Fibroblast of lung (primary cell): ENCODE results near the gene RBM12. TPM values are rescaled to one million over a fixed set of nuclear protein-coding genes. Genes with fewer than 3 reads are reported as not detected.

Experiments
- DNase-seq, 2 donors: peaks; one replicate each; pipeline versions ENCODE4 v3.0.0 to v3.0.0-alpha.2; 2010; ENCODE audit warnings: low read depth in 2 of 2
- H2AFZ ChIP-seq: 2 replicates; pipeline ENCODE4 v1.5.1; 2012; ENCODE audit warnings: low read length, control low read depth, inconsistent platforms
- H3K27ac ChIP-seq: 2 replicates; pipeline ENCODE4 v1.5.1; 2011; ENCODE audit warnings: low read length, control low read depth; ENCODE audit not compliant: insufficient read depth
- H3K27me3 ChIP-seq: 2 replicates; pipeline ENCODE4 v1.5.1; 2011; ENCODE audit warnings: mild to moderate bottlenecking, low read length; ENCODE audit not compliant: control insufficient read depth, insufficient read depth
- H3K36me3 ChIP-seq: 2 replicates; pipeline ENCODE4 v1.5.1; 2011; ENCODE audit warnings: low read length; ENCODE audit not compliant: control insufficient read depth, insufficient read depth
- H3K4me1 ChIP-seq: 2 replicates; pipeline ENCODE4 v1.5.1; 2011; ENCODE audit warnings: low read length; ENCODE audit not compliant: control insufficient read depth, insufficient read depth; ENCODE audit errors: extremely low read depth
- H3K4me2 ChIP-seq: 2 replicates; pipeline ENCODE4 v1.5.1; 2011; ENCODE audit warnings: low read length, control low read depth; ENCODE audit not compliant: insufficient read depth; ENCODE audit errors: extremely low read depth
- H3K4me3 ChIP-seq, 4 experiments: fragments of 200-600 bp in 1 of 4; sonication (generic) in 1 of 4; replicated peaks in 1 of 4; 2 replicates each; pipeline ENCODE4 v1.5.1; 2011 to 2016; ENCODE audit warnings: low read length in 4 of 4, low read depth in 3 of 4, mild to moderate bottlenecking in 3 of 4, control low read depth in 2 of 4, inconsistent platforms in 1 of 4, mixed read lengths in 1 of 4; ENCODE audit not compliant: insufficient read depth in 1 of 4; ENCODE audit errors: control extremely low read depth in 1 of 4
- H3K79me2 ChIP-seq: 2 replicates; pipeline ENCODE4 v1.5.1; 2012; ENCODE audit warnings: mild to moderate bottlenecking, low read length, inconsistent platforms; ENCODE audit not compliant: control insufficient read depth, insufficient read depth
- H3K9ac ChIP-seq: 2 replicates; pipeline ENCODE4 v1.5.1; 2011; ENCODE audit warnings: mild to moderate bottlenecking, low read length, control low read depth; ENCODE audit not compliant: insufficient read depth
- H3K9me3 ChIP-seq: 2 replicates; pipeline ENCODE4 v1.5.1; 2012; ENCODE audit warnings: low read depth, low read length; ENCODE audit not compliant: control insufficient read depth, insufficient read depth
- H4K20me1 ChIP-seq: 2 replicates; pipeline ENCODE4 v1.5.1; 2011; ENCODE audit warnings: low read length; ENCODE audit not compliant: control insufficient read depth, insufficient read depth; ENCODE audit errors: extremely low read depth
- CTCF ChIP-seq, 2 donors: IDR thresholded peaks in 1 of 2; conservative IDR thresholded peaks in 1 of 2; 1 replicate in 1 of 2; 2 replicates in 1 of 2; pipeline ENCODE4 v1.5.1; 2011 to 2012; ENCODE audit warnings: low read length in 2 of 2, control low read depth in 1 of 2, inconsistent platforms in 1 of 2, low read depth in 1 of 2, mild to moderate bottlenecking in 1 of 2
- EZH2 ChIP-seq: IDR thresholded peaks from 2 replicates; pipeline ENCODE4 v1.5.1; 2012; ENCODE audit warnings: low read length, control low read depth, mild to moderate bottlenecking; ENCODE audit errors: missing control alignments
- polyA plus RNA-seq, 2 donors: library from polyadenylated mRNA; depleted of rRNA in 1 of 2; stranded (reverse) in 1 of 2; unstranded in 1 of 2; fragments of >200 nt; gene quantifications; 2 replicates each; pipeline ENCODE4 v1.2.1, GENCODE V29; 2011 to 2012; ENCODE audit warnings: missing spikeins in 1 of 2
- total RNA-seq: library from RNA; depleted of rRNA; stranded (reverse); fragments of >200 nt; gene quantifications from 2 replicates; pipeline ENCODE4 v1.2.1, GENCODE V29; 2014

RBM12 gene
- total and polyA plus RNA-seq, 2 donors (not counting 1 experiment from before 2014, with no cell fraction given) = 29.9 to 109 TPM

- Histone ChIP-seq H2AFZ (peak overlapping the region; percentile 41), H3K27me3 (peaks cover 7% of the 10 kb centered on the region), H3K79me2 (no peaks in the 10 kb centered on the region), H3K4me1 (peaks cover 6% of the 10 kb centered on the region), H4K20me1 (no peaks in the 10 kb centered on the region), H3K36me3 (no peaks in the 10 kb centered on the region), H3K9me3 (no peaks in the 10 kb centered on the region), H3K27ac (no peak overlapping the region), H3K9ac (peak overlapping the region; percentile 30), H3K4me2 (peak overlapping the region; percentile 95), H3K4me3 (peak overlapping the region; percentile 24 to 48 (median 25))
- DNase-seq = peak; percentile 72 to 76
- peak; percentile 22 to 37 for TF ChIP-seq CTCF (conservative IDR thresholded peaks at IDR 0.05 in 1 of 2, IDR thresholded peaks at IDR 0.05 in 1 of 2; ENCODE audit: low read depth in 1 of 2, low read length in 2 of 2)
- peak; percentile 78 for TF ChIP-seq EZH2
Observed at GRCh38 chr20:35600993-35601973, 63.4 kb downstream of the RBM12 start.

- H3K79me2 ChIP-seq = no peaks in the 10 kb centered on the region
- DNase-seq = no peak
- H4K20me1 ChIP-seq = no peaks in the 10 kb centered on the region
- H3K36me3 ChIP-seq = no peaks in the 10 kb centered on the region
- H3K4me1 ChIP-seq = peaks cover 6% of the 10 kb centered on the region
- no peak for TF ChIP-seq EZH2
- TF ChIP-seq CTCF (conservative IDR thresholded peaks at IDR 0.05 in 1 of 2, IDR thresholded peaks at IDR 0.05 in 1 of 2; ENCODE audit: low read depth in 1 of 2, low read length in 2 of 2) = no peak
- no peak overlapping the region for H3K9ac ChIP-seq
- H3K4me2 ChIP-seq = peak overlapping the region; percentile 95
- no peak overlapping the region for H2AFZ ChIP-seq
- peaks cover 7% of the 10 kb centered on the region for H3K27me3 ChIP-seq
- peak overlapping the region in 1 of 4 experiments; percentile 48 for H3K4me3 ChIP-seq
- no peaks in the 10 kb centered on the region for H3K9me3 ChIP-seq
- H3K27ac ChIP-seq = no peak overlapping the region
Observed at GRCh38 chr20:35600176-35600992, 64.3 kb downstream of the RBM12 start.

GRCh38 chr20:35599776-35600120, 65.0 kb downstream of the RBM12 start:
- Histone ChIP-seq H3K27me3 (peaks cover 7% of the 10 kb centered on the region), H2AFZ (no peak overlapping the region)

More at GRCh38 chr20:35599776-35600120, 65.0 kb downstream of the RBM12 start:
- H3K36me3 ChIP-seq = no peaks in the 10 kb centered on the region
- peaks cover 6% of the 10 kb centered on the region for H3K4me1 ChIP-seq
- no peak overlapping the region for H3K9ac ChIP-seq
- DNase-seq = no peak
- no peak overlapping the region for H3K4me3 ChIP-seq
- TF ChIP-seq EZH2 (no peak), CTCF (conservative IDR thresholded peaks at IDR 0.05 in 1 of 2, IDR thresholded peaks at IDR 0.05 in 1 of 2; ENCODE audit: low read depth in 1 of 2, low read length in 2 of 2) (no peak)
- no peak overlapping the region for H3K27ac ChIP-seq
- no peaks in the 10 kb centered on the region for H3K9me3 ChIP-seq
- no peaks in the 10 kb centered on the region for H3K79me2 ChIP-seq
- no peaks in the 10 kb centered on the region for H4K20me1 ChIP-seq
- no peak overlapping the region for H3K4me2 ChIP-seq
